GM12874 (cell line): Measurements from ENCODE around the gene CABCOCO1.

ENCODE experiments used
- TF ChIP-seq, protein P1 (sequence below): IDR thresholded peaks from 2 replicates; pipeline ENCODE4 v1.5.1; 2011; ENCODE audit warnings: low read depth, mild to moderate bottlenecking, control low read depth, low read length, moderate library complexity; ENCODE audit not compliant: insufficient read depth

CABCOCO1 gene

DNA sequence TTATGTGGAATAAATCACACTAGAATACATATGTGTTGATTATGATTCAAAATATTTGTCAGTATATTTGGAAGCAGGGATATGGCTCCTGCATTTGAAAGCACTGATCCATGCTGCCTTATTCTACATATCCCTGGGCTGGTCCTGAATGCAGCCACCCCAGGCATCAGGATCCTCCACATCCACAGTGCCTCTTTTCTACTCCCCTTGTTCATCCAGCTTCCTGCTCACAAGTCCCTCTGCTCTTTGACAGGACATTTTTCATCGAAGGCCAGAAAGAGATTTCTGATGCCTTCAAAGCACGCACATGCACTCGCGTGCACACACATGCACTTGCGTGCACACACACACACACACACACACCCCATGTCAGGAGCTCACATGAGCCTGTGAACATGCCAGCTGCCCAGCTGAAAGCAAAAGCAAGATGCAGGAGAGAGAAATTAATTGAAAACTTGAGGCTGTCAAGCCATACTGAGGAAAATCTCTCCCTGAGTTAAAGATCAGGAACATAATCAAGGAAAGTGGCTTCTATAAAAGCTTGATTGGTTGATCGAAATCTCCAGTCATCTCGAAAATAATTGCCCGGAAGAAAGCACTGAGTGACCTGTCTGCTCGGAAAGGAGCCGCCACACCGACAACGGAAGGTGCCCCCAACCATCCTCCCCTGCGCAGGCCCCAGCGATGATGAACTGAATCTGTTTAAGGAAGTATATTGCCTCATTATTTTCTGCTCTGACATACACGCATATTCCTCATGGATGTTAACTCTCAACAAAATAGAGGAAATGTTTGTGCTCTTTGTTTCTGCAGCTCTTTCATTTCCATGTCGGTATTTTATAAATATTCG, 134.8 kb downstream of the CABCOCO1 start:
- TF ChIP-seq, protein P1, sequence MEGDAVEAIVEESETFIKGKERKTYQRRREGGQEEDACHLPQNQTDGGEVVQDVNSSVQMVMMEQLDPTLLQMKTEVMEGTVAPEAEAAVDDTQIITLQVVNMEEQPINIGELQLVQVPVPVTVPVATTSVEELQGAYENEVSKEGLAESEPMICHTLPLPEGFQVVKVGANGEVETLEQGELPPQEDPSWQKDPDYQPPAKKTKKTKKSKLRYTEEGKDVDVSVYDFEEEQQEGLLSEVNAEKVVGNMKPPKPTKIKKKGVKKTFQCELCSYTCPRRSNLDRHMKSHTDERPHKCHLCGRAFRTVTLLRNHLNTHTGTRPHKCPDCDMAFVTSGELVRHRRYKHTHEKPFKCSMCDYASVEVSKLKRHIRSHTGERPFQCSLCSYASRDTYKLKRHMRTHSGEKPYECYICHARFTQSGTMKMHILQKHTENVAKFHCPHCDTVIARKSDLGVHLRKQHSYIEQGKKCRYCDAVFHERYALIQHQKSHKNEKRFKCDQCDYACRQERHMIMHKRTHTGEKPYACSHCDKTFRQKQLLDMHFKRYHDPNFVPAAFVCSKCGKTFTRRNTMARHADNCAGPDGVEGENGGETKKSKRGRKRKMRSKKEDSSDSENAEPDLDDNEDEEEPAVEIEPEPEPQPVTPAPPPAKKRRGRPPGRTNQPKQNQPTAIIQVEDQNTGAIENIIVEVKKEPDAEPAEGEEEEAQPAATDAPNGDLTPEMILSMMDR = no peak

DNA sequence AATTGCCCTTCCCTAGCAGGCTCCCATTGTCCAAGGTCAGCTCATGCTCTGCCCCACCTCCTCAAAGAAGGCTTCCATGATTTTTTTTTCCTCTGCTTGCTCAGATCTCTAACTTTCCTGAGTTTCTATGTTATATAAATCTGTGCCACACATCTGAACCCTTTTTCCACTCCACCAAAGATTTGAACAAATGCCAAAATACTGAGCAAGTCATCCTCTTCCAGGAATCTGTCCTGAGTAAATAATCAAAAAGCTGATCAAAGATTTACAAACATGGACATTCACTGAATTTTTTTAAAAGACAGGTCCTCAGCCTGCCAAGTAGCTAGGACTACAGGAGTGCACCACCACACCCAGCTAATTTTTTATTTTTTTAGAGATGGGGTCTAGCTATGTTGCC, 136.0 kb downstream of the CABCOCO1 start:
- TF ChIP-seq, protein P1 = no peak

DNA sequence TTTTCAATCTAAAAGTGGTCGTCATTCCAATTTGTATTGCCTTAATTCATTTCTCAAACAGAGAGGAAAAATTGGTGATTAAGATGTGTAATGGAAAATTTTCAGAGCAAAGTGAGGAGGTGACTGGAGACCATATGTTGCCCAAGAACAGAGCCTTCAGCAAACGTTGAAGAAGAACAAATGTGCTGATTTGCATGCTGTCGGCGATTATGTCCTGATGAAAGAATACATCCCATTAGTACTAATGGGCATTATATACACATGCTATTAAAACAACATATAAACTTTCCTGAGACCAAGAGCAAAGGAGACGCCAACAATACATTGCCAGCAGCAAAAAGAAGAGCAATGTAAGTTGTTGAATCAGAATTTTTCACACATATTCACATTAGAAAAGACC, 138.8 kb downstream of the CABCOCO1 start:
- TF ChIP-seq, protein P1 = no peak

DNA sequence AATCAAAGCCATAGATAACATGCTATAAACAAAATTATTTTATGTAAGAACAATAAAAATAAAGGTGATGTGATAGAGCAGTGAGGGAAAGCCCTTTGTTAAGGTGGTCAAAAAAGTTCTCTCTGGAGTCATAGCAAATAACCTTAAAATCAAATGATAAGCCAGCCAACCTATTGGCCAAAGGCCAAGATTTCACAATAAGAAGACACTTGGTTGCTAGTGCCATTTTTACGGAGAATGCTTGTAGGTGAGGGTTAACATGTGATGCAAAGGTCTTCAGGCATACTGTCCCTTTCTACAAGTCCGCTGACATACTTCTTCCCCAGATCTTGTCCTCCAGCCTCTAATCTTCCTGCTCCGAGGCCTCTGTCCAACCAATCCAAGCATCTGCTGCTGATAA, 140.5 kb downstream of the CABCOCO1 start:
- TF ChIP-seq, protein P1 = no peak

DNA sequence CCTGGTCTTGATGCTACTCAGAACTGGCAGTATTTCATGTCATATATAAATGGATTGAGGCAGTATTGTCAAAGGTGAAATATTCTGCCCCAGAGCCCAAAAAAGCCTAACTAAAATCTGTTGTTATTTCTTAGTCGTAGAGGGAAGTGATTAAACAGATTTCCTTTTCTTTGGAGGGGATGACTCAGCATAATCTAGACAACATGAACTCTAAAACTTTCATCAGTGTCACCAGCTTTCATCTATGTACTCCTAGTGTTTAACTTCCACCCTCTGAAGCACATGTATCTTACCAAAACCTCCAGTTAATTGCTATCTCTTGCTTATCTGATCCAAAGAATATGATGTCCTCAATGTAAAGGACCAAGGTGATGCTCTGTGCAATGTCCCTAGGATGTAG, 141.7 kb downstream of the CABCOCO1 start:
- TF ChIP-seq, protein P1 = no peak

DNA sequence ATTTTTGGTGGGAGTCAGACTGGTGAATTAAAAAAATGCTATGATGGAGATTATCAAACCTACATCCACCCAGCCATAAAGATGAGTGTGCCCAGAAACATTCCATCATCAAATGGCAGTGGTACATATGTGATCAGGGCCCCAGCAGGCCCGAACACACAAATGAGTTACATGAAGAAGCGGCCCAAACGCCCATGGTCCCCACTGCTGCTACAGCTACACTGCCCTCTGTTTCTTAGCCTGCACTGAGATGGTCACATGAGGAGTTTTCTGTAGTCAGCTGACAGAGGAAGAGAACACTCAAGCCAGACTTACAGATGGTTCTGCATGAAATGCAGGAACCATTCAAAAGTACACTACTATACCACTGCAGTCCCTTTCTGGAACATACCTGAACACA, 142.4 kb downstream of the CABCOCO1 start:
- TF ChIP-seq, protein P1 = no peak

DNA sequence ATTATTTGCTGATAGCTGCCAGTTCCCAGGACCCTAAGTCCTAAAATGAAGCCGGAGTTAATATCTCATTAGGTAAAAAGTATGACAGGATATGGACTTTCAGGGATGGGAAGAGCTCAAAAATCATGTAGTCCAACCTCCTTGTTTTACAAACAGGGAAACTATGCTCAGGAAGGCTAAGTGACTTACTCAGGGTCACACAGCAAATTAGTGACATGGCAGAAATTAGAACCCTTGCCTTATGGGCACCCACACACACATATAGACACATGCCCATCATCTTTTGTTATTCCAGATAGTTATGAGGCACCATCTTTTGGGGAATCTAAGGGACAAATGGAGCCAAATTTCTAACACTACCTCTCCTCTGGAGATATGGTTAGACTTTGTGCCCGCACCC, 147.5 kb downstream of the CABCOCO1 start:
- TF ChIP-seq, protein P1 = no peak
